GM21825 (cell line): Measurements from ENCODE around the gene FCGR3A.

Experiments used
- ATAC-seq: cut with Tn5 transposase; IDR thresholded peaks from one replicate; pipeline ENCODE4 v1.9.1; 2021; ENCODE audit warnings: mild to moderate bottlenecking, moderate library complexity; ENCODE audit not compliant: unreplicated experiment

The FCGR3A gene

DNA sequence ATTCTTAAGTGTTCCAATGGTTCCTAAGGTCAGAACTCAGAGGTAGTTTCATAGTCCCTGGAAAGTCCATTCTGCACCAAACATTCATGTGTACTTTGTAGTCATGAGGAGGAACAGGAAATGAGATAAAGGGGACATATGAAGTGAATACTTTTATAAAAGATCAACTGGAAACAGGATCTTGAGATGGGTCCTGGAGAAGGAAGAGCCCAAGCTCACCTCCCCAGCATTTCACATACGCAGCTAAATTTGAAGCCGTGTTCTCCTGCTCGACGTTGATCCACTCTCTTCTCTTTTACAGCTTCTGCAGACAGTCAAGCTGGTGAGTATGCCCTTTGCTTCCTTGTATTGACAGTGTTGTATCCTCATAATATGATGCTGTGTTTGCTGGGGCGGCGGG is 43.9 kb downstream of the FCGR3A start:
- no peak for ATAC-seq

DNA sequence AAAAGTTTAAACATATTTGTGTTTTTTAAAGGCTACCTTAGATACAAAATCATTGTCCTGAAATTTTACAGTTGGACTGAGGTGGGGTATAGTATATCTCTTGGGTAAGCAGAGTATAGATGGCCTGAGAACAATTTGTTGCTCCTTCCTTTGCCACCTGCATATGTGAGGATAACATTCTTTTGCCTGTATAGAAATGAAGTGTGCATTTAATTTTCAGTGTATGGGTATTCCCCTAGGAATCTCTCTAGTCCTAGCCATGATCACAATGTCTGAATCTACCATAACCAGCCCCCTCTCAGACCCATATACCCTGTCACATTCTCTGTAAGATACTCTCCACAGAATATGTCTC is 46.2 kb downstream of the FCGR3A start:
- no peak for ATAC-seq

DNA sequence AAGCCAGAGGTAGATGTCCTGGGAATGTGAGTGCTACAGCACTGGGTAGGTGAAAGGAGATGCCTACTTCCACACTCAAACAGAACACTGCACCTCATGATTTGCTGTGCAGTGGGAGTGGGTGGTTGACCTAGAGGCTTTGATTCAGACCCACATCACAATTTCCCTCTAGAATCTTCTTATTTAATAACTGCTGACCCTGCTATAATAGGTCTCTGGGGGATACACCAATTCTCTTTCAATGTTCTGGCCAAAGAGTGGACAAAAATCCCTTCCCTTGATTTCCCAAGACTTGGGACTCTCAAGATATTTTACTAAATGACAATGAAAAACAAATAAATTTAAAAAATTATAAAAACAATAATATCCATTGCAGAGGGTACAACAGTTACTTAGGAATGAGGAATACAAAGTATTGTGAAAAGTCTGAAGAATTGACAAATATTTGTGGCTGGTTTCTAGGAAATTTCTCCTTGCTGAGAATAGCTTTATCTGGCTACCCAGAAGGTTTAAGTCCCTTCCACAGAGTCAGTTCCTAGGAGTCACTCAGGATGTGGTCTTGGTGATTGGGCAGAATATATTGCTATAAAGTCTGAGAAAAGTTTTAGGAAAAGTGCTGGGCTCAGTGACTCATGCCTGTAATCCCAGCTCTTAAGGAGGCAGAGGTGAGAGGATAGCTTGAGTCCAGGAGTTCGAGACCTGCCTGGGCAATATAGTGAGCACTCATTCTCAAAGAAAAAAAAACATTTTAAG is 46.8 kb downstream of the FCGR3A start:
- no peak for ATAC-seq

DNA sequence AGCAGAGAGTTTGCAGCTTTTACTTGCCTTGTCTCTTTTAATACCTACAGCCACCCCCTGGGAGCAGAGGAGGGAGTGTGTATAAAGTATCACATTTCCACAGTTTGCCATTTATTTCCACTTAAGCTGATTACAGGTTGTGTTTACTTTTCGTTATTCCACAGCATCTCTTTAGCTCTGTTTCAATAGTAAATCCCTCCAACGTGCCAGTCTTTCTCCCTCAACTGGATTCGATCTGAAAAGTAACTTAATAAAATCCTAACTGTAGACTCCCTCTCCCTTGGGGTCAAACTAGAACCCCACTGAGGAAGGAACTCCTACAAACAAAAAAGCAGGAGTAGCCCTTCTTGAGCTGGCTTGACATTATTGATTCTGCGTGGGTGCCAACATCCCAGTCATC is 47.4 kb downstream of the FCGR3A start:
- ATAC-seq: no peak

DNA sequence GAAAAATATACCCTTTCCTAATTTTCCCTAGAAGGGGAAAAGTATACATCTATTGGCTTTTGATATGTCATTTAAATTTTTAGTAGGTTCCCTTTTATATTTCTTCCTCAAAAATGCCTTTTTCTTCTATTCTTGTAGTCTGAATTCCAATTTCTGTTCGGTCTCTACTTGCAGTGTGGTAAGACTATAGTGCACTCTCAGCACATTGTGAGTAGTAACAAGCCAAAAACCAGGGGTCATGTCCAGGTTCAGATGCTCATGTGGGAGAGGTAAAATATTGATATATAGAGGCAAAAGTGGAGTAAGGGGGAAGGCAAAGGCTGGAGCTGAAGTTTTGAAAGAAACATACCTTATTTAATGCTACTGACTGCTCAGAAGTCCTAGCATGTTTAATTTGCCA is 48.4 kb downstream of the FCGR3A start:
- ATAC-seq: no peak

DNA sequence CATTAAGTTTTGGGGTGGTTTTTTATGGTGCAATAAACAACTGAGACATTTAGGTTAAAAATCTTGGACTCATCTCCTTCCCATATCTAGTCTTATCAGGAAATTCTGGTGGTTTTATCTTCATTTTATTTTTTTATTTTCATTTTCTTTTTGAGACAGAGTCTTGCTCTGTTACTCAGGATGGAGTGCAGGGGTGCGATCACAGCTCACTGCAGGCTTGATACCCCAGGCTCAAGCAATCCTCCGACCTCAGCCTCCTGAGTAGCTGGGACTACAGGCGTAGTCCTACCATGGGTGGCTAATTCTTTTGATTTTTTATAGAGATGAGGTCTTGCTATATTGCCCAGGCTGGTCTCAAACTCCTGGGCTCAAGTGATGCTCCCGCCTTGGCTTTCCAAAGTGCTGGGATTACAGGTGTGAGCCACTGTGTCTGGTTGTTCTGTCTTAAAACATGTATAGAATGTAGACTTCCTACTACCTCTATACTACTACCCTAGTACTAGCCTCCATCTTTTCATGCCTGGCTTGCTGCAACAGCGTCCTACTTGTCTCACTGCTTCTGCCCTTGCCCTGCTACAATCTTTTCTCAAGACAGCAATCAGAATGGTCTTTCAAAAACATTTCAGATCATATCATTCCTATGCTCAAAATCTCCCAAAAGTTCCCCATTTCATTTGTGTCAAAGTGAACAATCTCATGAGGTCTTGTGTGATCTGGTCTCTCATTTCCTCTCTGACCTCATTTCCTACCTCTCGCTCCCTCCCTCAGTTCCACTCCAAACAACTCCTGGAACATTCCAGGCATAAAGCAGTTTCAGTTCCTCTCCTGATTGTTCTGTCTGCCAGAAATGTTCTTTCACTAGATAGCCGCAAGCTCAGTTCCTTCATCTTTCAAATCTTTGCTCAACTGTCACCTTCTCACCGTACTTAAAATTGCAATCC is 50.2 kb downstream of the FCGR3A start:
- ATAC-seq: no peak

DNA sequence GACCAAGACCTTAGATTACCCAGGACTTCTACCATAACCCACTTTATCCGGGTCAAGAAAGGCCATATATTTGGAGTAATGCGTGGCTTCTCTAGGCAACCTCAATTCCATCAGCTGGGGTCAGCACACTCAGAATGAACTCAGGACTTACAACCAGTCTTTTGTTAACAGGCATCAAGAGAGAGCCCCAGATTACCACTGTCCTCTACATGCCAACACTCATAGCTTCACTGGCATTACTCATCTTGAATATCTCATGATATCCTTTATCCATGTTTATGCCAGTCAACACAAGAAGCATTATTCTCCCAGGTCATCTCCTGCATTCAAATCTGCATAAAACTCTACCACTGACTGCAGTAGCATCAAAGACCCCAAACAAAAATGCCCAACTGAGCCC is 51.0 kb downstream of the FCGR3A start:
- no peak for ATAC-seq

DNA sequence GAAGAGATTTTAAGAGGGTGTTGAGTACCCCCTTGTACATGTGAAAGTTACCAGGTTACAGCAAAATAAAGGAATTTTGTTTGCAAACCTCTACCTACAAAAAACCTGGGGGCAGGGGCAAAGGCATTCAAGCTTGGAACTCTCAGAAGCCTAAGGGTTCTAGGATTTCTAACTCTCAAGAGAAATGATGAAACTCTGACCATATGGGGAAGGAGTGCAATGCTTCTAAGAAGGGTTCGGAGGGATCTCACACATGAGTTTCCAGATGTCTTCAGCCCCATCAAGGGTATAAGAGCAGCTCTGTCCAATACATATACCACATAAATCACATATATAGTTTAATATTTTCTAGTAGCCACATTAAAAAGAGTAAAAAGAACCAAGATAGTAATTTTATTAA is 51.7 kb downstream of the FCGR3A start:
- no peak for ATAC-seq

DNA sequence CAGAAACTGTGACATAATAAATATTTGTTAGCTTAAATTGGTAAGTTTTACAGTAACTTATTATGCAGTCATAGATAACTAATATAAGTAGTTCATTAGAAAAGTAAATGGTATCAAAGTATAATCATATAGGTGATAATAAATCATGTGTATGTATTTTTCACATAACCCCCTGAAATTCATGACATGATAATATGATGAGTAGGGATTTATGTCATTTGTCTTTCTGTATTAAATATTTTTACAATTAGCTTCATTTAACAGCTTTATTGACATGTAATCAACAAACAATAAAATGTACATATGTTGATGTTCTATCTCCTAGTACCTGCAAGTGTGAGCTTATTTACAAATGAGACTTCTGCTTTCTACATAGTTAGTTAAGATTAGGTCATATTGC is 54.1 kb downstream of the FCGR3A start:
- no peak for ATAC-seq

DNA sequence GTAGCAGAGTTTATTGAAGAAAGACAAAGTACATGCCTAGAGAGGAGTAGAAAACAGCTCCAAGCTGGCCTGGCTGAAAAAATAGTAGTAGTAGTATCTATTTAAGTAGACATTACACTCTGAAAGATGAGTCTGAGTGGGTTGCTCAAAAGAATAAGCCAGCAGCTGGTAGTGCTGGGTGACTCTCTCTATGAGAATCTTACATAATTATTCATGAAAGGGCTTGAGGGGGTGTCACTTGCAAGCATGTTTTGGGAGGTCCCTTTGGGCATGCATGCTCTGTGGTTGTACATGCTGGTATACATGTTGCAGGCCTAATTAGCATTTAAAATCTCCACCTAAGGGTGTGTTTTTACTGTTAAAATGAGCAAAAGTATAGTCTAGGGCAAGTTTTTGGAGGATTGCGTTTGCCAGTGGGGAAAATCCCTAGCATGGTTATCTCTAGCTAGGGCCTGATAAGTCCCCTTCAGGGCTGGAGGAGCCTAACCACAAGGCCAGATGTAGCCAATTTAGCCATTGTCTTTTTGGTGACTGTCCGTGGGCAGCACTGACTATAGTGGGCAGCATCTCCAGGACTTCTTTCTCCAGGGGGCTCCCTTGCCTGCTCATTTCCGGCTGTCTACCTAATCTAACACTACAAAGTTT is 55.4 kb downstream of the FCGR3A start:
- ATAC-seq: no peak

DNA sequence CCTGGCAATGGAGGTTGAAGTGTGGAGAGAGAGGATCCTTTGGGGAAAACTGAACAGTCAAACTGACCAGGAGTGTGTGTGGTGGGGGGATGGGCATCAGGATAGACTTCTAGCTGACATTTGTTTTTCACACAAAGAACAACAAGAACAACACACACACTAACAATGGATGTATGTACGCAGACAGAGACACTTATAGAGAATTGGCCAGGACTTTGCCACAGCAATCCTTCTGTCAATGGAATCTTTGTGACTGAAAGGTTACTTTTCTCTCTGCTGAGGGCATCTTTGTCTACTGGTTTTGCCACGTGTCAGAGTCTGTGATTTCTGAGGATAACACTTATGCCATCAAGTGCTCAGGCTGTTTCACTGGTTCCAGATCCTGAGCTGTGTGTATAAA is 56.8 kb downstream of the FCGR3A start:
- ATAC-seq: no peak
